HG02588 (cell line): Measurements from ENCODE around the gene CFAP221.

Experiments
- ATAC-seq: cut with Tn5 transposase; IDR thresholded peaks from one replicate; pipeline ENCODE4 v1.9.1; 2021; ENCODE audit warnings: mild to moderate bottlenecking, moderate library complexity; ENCODE audit not compliant: unreplicated experiment

Gene CFAP221

GRCh38 chr2:119544075-119544938 lies at the start of gene CFAP221:
CFAP221 (plus strand) TSS chr2:119544449; CDS start chr2:119546132, 1,683 bp downstream.
- peak; percentile 72 for ATAC-seq

GRCh38 chr2:119495948-119496347 lies 48.3 kb upstream of the CFAP221 start:
- ATAC-seq: no peak

- ATAC-seq: no peak
Measured at GRCh38 chr2:119496682-119497081, 47.6 kb upstream of the CFAP221 start.

GRCh38 chr2:119508756-119509155 lies 35.5 kb upstream of the CFAP221 start:
- no peak for ATAC-seq

DNA sequence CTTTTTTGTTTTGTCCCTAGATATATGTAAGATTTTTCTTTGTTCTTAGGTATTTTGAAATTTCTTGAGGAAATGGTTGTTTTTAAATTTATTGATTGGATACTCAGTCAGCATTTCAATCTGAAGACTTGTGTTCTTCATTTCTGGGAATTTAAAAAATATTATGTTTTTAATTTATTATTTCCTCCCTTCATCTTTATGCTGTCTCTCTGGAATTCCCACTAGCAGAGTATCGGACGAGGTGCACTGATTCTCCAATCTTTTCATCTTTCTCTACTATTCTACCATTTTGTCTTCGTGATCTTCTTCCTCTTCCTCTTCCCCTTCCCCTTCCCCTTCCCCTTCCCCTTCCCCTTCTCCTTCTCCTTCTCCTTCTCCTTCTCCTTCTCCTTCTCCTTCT lies 32.3 kb upstream of the CFAP221 start:
- no peak for ATAC-seq

GRCh38 chr2:119512946-119513345 lies 31.3 kb upstream of the CFAP221 start:
- ATAC-seq: no peak

DNA sequence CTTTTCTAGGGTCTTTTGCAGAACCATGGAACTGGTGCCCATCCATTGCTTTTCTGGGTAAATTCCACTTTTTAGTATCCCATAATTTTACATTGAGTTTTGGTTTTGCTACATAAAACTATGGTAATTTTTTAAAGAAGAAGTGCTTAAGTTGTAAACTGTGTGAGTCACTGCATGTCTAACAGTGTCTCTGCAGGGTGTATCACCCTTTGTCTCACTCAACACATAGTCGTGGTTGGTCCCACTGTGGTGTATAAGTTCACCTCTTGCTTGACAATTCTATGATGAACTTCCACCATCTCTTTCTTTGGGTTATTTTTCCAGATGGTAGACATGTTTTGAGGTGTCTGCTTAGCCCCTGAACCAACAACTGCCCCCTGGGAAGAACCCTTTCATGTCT lies 30.4 kb upstream of the CFAP221 start:
- ATAC-seq: no peak

DNA sequence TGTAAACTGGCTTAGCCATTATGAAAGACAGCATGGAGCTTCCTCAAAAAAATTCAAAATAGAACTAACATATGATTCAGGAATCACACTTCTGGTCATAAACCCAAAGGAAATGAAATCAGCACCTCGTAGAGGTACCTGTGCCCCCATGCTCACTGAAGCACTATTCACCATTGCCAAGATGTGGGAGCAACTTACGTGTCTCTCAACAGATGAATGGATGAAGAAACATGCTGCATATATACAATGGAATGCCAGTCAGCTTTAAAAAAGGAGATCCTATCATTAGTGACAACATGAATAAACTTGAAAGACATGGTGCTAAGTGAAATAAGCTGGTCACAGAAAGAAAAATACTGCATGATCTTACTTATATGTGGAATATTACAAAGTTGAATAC lies 28.1 kb upstream of the CFAP221 start:
- ATAC-seq: no peak

- ATAC-seq: peak; percentile 92
Measured at GRCh38 chr2:119517433-119517832, 26.8 kb upstream of the CFAP221 start.

GRCh38 chr2:119518401-119519056 lies 25.7 kb upstream of the CFAP221 start:
- no peak for ATAC-seq

GRCh38 chr2:119519057-119519408 lies 25.2 kb upstream of the CFAP221 start:
- ATAC-seq: no peak

DNA sequence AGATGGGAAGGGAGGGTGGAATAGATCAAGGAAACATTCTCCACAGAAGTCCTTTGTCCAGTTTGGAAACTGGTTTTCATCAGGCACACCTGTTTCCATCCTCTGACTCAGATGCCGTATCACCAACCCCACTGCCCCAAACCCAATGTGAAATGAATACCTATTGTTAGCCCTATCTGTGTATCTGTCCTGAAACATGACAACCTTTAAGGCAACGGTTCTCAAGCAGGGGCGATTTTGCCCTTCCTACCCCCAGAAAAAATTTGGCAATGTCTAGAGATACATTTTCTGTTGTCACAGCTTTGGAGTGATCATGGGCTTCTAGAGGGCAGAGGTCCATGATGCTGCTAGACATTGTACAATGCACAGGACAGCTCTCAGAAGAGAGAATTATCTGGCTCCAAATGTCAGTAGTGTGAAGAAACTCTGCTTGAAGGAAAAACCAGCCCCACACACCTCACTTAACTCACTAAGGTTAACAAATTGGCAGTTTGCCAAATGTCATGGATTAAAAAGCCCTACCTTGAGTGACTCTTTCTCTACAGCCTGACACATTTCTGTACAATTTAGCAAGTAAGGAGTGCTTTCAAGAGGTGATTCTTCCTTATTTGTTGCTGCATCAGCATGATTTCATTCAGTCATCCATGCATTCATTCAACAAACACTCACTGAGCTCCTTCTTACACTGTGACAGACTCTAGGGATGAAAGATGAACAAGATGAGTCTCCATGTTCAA lies 23.4 kb upstream of the CFAP221 start:
- ATAC-seq: no peak

DNA sequence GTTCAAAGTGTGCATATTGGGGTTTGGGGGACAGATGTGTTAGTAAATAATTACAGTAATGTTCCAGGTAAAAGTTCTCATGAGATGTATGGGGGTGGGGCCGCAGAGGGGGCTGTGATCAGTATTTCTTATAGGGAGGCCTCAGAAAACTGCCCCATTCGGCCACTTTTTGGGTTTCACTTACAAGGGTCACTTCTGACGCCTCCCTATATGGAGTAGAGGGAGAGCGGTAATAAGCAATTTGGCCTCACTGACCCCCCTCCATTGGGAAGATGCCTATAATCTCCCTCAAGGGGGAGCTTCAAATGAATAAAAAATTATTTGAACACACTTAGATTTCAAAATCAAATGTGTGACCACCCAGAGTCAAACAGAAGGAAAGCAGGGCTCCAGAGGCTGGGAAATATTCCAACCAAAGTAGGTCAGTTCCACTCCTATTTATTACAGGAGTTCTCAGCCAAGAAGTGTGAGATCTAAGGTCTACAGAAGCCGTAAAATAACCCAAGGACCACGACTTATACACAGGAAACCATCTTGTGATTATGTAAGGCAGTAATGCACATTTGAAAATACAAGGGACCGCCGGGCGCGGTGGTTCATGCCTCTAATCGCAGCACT lies 22.7 kb upstream of the CFAP221 start:
- no peak for ATAC-seq

DNA sequence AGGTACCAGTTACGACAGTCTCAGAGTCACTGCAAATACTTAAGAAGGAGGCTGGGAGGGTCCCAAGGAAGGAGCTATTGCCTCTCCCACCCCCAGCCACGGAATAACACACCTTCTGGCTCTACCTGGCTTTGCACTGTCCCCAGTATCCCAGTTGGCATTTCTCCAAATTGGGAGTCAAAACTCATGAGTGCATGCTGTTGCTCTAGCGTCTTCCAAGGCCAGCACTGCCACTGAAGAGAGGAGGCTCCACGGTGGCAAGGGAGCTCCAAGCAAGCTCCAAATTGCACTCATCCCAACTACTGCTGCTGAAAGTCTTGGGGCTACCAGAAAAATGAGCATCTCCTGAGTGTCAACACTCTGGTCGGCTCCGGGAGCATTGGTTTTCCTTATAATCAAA lies 21.6 kb upstream of the CFAP221 start:
- ATAC-seq: no peak

- ATAC-seq: no peak
Measured at GRCh38 chr2:119523383-119523951, 20.8 kb upstream of the CFAP221 start.

- ATAC-seq: no peak
Measured at GRCh38 chr2:119523952-119524694, 20.1 kb upstream of the CFAP221 start, which contains the start of gene SCTR. SCTR (minus strand) TSS chr2:119524483; CDS start chr2:119524226, 257 bp downstream.

DNA sequence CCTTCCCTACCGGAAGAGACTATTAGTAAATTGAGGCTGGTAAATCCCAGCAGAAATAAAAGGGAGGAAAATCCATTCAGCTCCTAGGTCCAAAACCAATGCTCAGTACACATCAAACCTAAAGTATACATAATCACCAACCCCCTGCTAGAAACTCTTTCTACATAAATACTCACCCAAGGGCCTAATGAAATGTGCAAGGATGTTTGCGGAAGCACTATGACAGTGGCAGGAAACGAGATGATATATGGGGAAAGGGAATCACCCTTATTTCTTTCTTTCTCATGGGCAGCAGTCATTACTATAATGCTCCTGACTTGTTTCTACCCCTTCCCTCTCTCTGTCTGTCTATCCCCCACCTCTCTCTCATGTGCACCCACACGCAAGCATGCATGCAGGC lies 18.6 kb upstream of the CFAP221 start:
- ATAC-seq: no peak

GRCh38 chr2:119527999-119528398 lies 16.2 kb upstream of the CFAP221 start:
- no peak for ATAC-seq

- ATAC-seq: no peak
Measured at GRCh38 chr2:119531292-119531691, 13.0 kb upstream of the CFAP221 start.

DNA sequence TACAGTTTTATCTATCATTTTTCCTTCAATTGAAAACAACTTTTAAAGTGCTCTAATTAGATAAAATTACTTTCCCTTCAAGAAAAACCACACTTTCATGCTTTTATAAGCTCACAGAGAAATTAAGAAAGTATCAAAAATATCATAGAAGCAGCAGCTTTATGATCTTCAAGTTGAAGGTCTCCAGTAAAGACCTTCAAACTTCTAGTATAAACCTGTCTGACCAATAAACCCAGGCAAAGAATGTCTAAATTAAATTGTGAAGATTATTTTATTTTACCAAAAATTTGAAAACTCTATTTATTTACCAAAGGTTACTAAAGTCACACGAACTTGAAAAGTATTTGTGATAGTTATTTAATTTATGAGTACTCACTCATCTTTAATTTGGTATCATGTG lies 10.7 kb upstream of the CFAP221 start:
- no peak for ATAC-seq
